Measurements from ENCODE around the gene MATN1. TPM values are rescaled to one million over a fixed set of nuclear protein-coding genes. Genes with fewer than 3 reads are reported as not detected.

The MATN1 gene
- total and polyA plus RNA-seq, 2 donors = 0.24 to 0.85 TPM

GRCh38 chr1:30726773-30727684 lies 3.6 kb upstream of the MATN1 start:
- Histone ChIP-seq H3K36me3 (ENCODE audit: insufficient read depth) (no peaks in the 10 kb centered on the region), H3K27ac (ENCODE audit: low read depth) (no peak overlapping the region), H3K4me3 (ENCODE audit: low read depth, low read length) (no peak overlapping the region), H3K4me1 (ENCODE audit: insufficient read depth) (no peaks in the 10 kb centered on the region)
- WGBS = 82% methylated on average over 15 of the region's 15 CpGs
- no peak for DNase-seq (ENCODE audit: extremely low spot score)

GRCh38 chr1:30726236-30726635 lies 2.9 kb upstream of the MATN1 start:
- WGBS = 68% methylated on average over 7 of the region's 7 CpGs
- H3K4me1 ChIP-seq (ENCODE audit: insufficient read depth) = no peaks in the 10 kb centered on the region

GRCh38 chr1:30725450-30726095 lies 2.2 kb upstream of the MATN1 start:
- 83% methylated on average over 17 of the region's 17 CpGs for WGBS
- H3K4me1 ChIP-seq (ENCODE audit: insufficient read depth) = no peaks in the 10 kb centered on the region
- H3K27ac ChIP-seq (ENCODE audit: low read depth) = no peak overlapping the region
- no peak overlapping the region for H3K4me3 ChIP-seq (ENCODE audit: low read depth, low read length)
- H3K36me3 ChIP-seq (ENCODE audit: insufficient read depth) = no peaks in the 10 kb centered on the region
- no peak for DNase-seq (ENCODE audit: extremely low spot score)

More at GRCh38 chr1:30726236-30726635, 2.9 kb upstream of the MATN1 start:
- DNase-seq (ENCODE audit: extremely low spot score) = no peak
- Histone ChIP-seq H3K27ac (ENCODE audit: low read depth) (no peak overlapping the region), H3K4me3 (ENCODE audit: low read depth, low read length) (no peak overlapping the region), H3K36me3 (ENCODE audit: insufficient read depth) (no peaks in the 10 kb centered on the region)

- no peak overlapping the region for H3K27ac ChIP-seq (ENCODE audit: low read depth)
- no peaks in the 10 kb centered on the region for H3K36me3 ChIP-seq (ENCODE audit: insufficient read depth)
- no peak for DNase-seq (ENCODE audit: extremely low spot score)
- H3K4me1 ChIP-seq (ENCODE audit: insufficient read depth) = no peaks in the 10 kb centered on the region
- H3K4me3 ChIP-seq (ENCODE audit: low read depth, low read length) = no peak overlapping the region
- WGBS = 86% methylated on average over 5 of the region's 5 CpGs
Measured at GRCh38 chr1:30724655-30725421, 1.5 kb upstream of the MATN1 start.

GRCh38 chr1:30724175-30724574 lies 790 bp upstream of the MATN1 start:
- Histone ChIP-seq H3K4me1 (ENCODE audit: insufficient read depth) (no peaks in the 10 kb centered on the region), H3K4me3 (ENCODE audit: low read depth, low read length) (no peak overlapping the region), H3K36me3 (ENCODE audit: insufficient read depth) (no peaks in the 10 kb centered on the region), H3K27ac (ENCODE audit: low read depth) (no peak overlapping the region)
- DNase-seq (ENCODE audit: extremely low spot score) = no peak
- WGBS = 94% methylated on average over 2 of the region's 2 CpGs

GRCh38 chr1:30721812-30722537 lies 1.4 kb downstream of the MATN1 start:
- Histone ChIP-seq H3K4me3 (ENCODE audit: low read depth, low read length) (no peak overlapping the region), H3K4me1 (ENCODE audit: insufficient read depth) (no peaks in the 10 kb centered on the region), H3K27ac (ENCODE audit: low read depth) (no peak overlapping the region), H3K36me3 (ENCODE audit: insufficient read depth) (no peaks in the 10 kb centered on the region)
- DNase-seq (ENCODE audit: extremely low spot score) = no peak
- WGBS = 76% methylated on average over 9 of the region's 9 CpGs

- 96% methylated on average over 27 of the region's 27 CpGs for WGBS
- no peaks in the 10 kb centered on the region for H3K36me3 ChIP-seq (ENCODE audit: insufficient read depth)
- no peak overlapping the region for H3K27ac ChIP-seq (ENCODE audit: low read depth)
- no peaks in the 10 kb centered on the region for H3K4me1 ChIP-seq (ENCODE audit: insufficient read depth)
- H3K4me3 ChIP-seq (ENCODE audit: low read depth, low read length) = no peak overlapping the region
- DNase-seq (ENCODE audit: extremely low spot score) = no peak
Measured at GRCh38 chr1:30721341-30721793, 2.0 kb downstream of the MATN1 start.

- no peak overlapping the region for H3K4me3 ChIP-seq (ENCODE audit: low read depth, low read length)
- H3K27ac ChIP-seq (ENCODE audit: low read depth) = no peak overlapping the region
- no peaks in the 10 kb centered on the region for H3K4me1 ChIP-seq (ENCODE audit: insufficient read depth)
- WGBS = 87% methylated on average over 16 of the region's 16 CpGs
- H3K36me3 ChIP-seq (ENCODE audit: insufficient read depth) = no peaks in the 10 kb centered on the region
- no peak for DNase-seq (ENCODE audit: extremely low spot score)
Measured at GRCh38 chr1:30720271-30721223, 2.8 kb downstream of the MATN1 start.

GRCh38 chr1:30719406-30720270 lies 3.7 kb downstream of the MATN1 start:
- 37% methylated on average over 21 of the region's 21 CpGs for WGBS
- Histone ChIP-seq H3K4me3 (ENCODE audit: low read depth, low read length) (no peak overlapping the region), H3K36me3 (ENCODE audit: insufficient read depth) (no peaks in the 10 kb centered on the region), H3K27ac (ENCODE audit: low read depth) (no peak overlapping the region), H3K4me1 (ENCODE audit: insufficient read depth) (no peaks in the 10 kb centered on the region)
- DNase-seq (ENCODE audit: extremely low spot score) = no peak

- under 1% methylated on average over 66 of the region's 66 CpGs for WGBS
- Histone ChIP-seq H3K4me1 (ENCODE audit: insufficient read depth) (no peaks in the 10 kb centered on the region), H3K4me3 (ENCODE audit: low read depth, low read length) (peak overlapping the region; percentile 32), H3K36me3 (ENCODE audit: insufficient read depth) (no peaks in the 10 kb centered on the region), H3K27ac (ENCODE audit: low read depth) (peak overlapping the region; percentile 97)
- peak; percentile 62 for DNase-seq (ENCODE audit: extremely low spot score)
Measured at GRCh38 chr1:30718636-30719405, 4.6 kb downstream of the MATN1 start.

- H3K27ac ChIP-seq (ENCODE audit: low read depth) = no peak overlapping the region
- no peak overlapping the region for H3K4me3 ChIP-seq (ENCODE audit: low read depth, low read length)
- no peaks in the 10 kb centered on the region for H3K4me1 ChIP-seq (ENCODE audit: insufficient read depth)
- peak; percentile 93 for DNase-seq (ENCODE audit: extremely low spot score)
- WGBS = 2% methylated on average over 50 of the region's 50 CpGs
- no peaks in the 10 kb centered on the region for H3K36me3 ChIP-seq (ENCODE audit: insufficient read depth)
Measured at GRCh38 chr1:30718091-30718635, 5.2 kb downstream of the MATN1 start.
